GM21390 (cell line): ENCODE results near the gene PCSK2.

Experiments used
- ATAC-seq: cut with Tn5 transposase; IDR thresholded peaks from one replicate; pipeline ENCODE4 v1.9.1; 2021; ENCODE audit not compliant: unreplicated experiment

PCSK2 gene

GRCh38 chr20:17530153-17530552 lies 303.3 kb downstream of the PCSK2 start:
- ATAC-seq, result no peak

GRCh38 chr20:17530716-17531664 lies 304.1 kb downstream of the PCSK2 start, which contains the start of gene BFSP1:
Gene BFSP1 (minus strand): TSS chr20:17531379. CDS start chr20:17531329, 50 bp downstream.
- no peak for ATAC-seq

GRCh38 chr20:17531665-17532025 lies 304.8 kb downstream of the PCSK2 start:
- ATAC-seq, result no peak

GRCh38 chr20:17533396-17533795 lies 306.6 kb downstream of the PCSK2 start:
- ATAC-seq, result no peak

GRCh38 chr20:17534077-17534476 lies 307.2 kb downstream of the PCSK2 start:
- no peak for ATAC-seq
